Type B pancreatic cell (in vitro differentiated cells): ENCODE data around the gene KIF13A. TPM values are rescaled to one million over a fixed set of nuclear protein-coding genes. Genes with fewer than 3 reads are reported as not detected.

Source experiments
- DNase-seq: peaks from one replicate; pipeline ENCODE4 v3.0.0; 2021; ENCODE audit warnings: mixed read lengths; ENCODE audit not compliant: unreplicated experiment; ENCODE audit errors: extremely low spot score
- H3K27ac Mint-ChIP-seq: 2 replicates; pipeline ENCODE4 v1.8.0; 2021; ENCODE audit warnings: mild to moderate bottlenecking, mixed read lengths
- H3K27me3 Mint-ChIP-seq: 2 replicates; pipeline ENCODE4 v1.8.0; 2021; ENCODE audit warnings: mixed read lengths
- H3K36me3 Mint-ChIP-seq: 2 replicates; pipeline ENCODE4 v1.8.0; 2021; ENCODE audit warnings: mixed read lengths
- H3K4me1 Mint-ChIP-seq: one replicate; pipeline ENCODE4 v1.8.0; 2021; ENCODE audit warnings: mixed read lengths; ENCODE audit not compliant: unreplicated experiment
- H3K4me3 Mint-ChIP-seq: 2 replicates; pipeline ENCODE4 v1.8.0; 2021; ENCODE audit warnings: mild to moderate bottlenecking, mixed read lengths
- H3K9me3 Mint-ChIP-seq: 2 replicates; pipeline ENCODE4 v1.8.0; 2021; ENCODE audit warnings: mixed read lengths
- total RNA-seq: library from RNA; stranded (reverse); gene quantifications from 2 replicates; pipeline ENCODE4 v1.2.1, GENCODE V29; 2021; ENCODE audit warnings: low replicate concordance
- TF ChIP-seq, protein P1 (sequence below): fragments of 200-600 bp; sonication (generic); conservative IDR thresholded peaks from 2 replicates; pipeline ENCODE4 v1.5.0; 2021; ENCODE audit warnings: antibody characterized with exemption, mild to moderate bottlenecking

KIF13A gene
- total RNA-seq, 1 donor from 2014 or later: 36.9 TPM

DNA sequence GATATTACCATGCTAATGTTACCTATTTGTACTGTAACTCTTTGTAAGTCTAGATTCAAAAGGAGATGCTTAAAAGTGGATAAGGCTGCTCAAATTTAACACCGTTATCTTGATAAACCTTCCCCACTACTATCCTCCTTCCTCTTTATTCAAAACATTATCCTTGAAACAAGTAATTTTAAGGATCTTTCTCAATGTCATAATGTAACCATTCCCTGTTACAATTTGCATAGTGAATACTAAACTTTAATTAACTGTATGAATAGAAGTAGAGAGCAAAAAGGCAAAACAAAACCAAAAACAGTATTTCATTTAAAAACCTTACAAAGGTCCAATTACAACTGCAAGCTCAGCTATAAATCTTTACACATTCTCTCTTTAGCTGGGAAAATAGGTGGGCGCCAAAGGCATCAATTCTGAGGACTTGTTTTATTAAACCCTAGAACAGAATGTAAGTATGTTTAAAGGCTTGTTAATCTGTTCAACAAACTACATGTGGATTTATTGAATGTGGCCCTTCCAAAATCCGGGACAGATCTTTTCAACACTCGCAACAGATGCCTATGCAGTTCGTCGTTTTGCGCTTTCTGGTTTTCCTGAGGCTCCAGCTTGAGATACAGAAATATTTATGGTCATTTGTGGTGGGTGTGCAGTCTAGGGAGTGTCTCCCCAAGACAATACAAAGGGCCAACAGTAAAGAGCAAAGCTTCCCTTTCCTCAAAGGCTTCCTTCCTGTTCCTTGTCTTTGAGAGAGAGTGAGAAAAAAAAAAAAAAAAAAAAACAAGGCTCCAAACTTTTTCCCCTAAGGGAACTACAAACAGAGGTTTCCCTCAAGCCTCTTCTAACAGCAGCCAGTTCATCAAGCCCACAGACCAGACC lies 15.1 kb downstream of the KIF13A start:
- peaks cover 8% of the 10 kb centered on the region for H3K36me3 Mint-ChIP-seq
- no peaks in the 10 kb centered on the region for H3K27me3 Mint-ChIP-seq
- DNase-seq: no peak
- TF ChIP-seq, protein P1, sequence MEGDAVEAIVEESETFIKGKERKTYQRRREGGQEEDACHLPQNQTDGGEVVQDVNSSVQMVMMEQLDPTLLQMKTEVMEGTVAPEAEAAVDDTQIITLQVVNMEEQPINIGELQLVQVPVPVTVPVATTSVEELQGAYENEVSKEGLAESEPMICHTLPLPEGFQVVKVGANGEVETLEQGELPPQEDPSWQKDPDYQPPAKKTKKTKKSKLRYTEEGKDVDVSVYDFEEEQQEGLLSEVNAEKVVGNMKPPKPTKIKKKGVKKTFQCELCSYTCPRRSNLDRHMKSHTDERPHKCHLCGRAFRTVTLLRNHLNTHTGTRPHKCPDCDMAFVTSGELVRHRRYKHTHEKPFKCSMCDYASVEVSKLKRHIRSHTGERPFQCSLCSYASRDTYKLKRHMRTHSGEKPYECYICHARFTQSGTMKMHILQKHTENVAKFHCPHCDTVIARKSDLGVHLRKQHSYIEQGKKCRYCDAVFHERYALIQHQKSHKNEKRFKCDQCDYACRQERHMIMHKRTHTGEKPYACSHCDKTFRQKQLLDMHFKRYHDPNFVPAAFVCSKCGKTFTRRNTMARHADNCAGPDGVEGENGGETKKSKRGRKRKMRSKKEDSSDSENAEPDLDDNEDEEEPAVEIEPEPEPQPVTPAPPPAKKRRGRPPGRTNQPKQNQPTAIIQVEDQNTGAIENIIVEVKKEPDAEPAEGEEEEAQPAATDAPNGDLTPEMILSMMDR: no peak
- peak overlapping the region; percentile 21 for H3K27ac Mint-ChIP-seq
- H3K4me3 Mint-ChIP-seq: no peak overlapping the region
- H3K9me3 Mint-ChIP-seq: no peaks in the 10 kb centered on the region
- peaks cover 22% of the 10 kb centered on the region for H3K4me1 Mint-ChIP-seq

DNA sequence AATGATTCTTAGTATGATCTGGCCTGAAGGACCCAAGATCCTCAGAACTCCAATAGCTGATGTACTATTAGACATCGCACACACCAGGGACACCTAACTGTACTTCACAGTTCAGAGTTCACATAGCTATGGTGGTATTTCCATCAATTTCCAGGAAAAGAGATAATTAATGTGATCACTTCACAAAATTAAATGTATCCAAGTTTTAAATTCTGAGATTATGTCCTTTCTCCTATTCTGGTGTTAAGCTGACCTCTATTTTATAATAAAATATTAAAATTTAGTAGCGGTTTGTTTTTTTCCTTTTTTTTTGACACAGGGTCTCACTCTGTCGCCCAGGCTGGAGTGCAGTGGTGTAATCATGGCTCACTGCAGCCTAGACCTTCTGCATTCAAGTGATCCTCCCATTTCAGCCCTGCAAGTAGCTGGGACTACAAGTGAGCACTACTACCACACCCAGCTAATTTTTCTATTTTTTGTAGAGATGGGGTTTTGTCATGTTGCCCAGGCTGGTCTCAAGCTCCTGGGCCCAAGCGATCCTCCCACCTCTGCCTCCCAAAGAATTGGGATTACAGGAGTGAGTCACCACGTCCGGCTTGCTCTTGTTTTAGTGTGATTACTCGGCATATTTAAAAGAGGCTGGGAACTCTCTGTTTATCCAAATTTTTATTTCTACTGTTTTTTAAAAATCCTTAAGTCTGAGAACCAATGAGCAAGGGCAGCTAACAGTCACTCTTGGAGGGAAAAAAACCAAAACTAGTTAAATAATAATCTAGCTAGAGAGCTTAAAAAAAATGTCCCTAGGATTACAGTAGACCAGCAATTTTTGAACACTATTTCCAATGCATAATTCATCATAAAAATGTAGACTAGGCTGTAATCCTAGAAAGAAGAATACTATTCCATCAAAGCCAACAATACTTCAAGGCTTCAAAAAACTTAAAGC lies 16.0 kb downstream of the KIF13A start:
- no peak overlapping the region for H3K27ac Mint-ChIP-seq
- no peak for DNase-seq
- H3K36me3 Mint-ChIP-seq: peaks cover 4% of the 10 kb centered on the region

DNA sequence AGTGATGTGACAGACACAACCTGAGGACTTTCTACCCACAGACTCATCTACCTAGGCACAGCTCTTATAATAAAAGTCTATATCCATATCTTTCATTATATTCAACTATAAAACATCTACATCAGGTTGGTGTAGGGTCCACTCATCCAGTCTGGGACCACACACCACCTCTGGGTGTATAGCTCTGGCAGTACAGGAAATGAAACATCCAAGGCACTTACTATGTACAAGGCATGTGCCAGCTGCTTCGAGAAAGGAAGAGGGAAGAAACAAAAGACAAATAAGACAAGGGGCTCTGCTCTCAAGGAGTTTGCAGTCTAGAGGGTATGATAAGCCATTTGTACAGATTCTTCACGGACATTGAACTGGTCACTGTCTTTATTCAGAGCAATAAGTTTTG lies 18.6 kb downstream of the KIF13A start:
- Mint-ChIP-seq H3K36me3 (peaks cover 4% of the 10 kb centered on the region), H3K4me1 (peaks cover 33% of the 10 kb centered on the region), H3K27ac (no peak overlapping the region), H3K27me3 (no peaks in the 10 kb centered on the region), H3K9me3 (no peaks in the 10 kb centered on the region), H3K4me3 (no peak overlapping the region)
- TF ChIP-seq, protein P1: no peak
- DNase-seq: no peak

More for the DNA sequence above, 16.0 kb downstream of the KIF13A start:
- Mint-ChIP-seq H3K9me3 (no peaks in the 10 kb centered on the region), H3K4me3 (no peak overlapping the region), H3K27me3 (no peaks in the 10 kb centered on the region), H3K4me1 (peaks cover 26% of the 10 kb centered on the region)
- TF ChIP-seq, protein P1: no peak

DNA sequence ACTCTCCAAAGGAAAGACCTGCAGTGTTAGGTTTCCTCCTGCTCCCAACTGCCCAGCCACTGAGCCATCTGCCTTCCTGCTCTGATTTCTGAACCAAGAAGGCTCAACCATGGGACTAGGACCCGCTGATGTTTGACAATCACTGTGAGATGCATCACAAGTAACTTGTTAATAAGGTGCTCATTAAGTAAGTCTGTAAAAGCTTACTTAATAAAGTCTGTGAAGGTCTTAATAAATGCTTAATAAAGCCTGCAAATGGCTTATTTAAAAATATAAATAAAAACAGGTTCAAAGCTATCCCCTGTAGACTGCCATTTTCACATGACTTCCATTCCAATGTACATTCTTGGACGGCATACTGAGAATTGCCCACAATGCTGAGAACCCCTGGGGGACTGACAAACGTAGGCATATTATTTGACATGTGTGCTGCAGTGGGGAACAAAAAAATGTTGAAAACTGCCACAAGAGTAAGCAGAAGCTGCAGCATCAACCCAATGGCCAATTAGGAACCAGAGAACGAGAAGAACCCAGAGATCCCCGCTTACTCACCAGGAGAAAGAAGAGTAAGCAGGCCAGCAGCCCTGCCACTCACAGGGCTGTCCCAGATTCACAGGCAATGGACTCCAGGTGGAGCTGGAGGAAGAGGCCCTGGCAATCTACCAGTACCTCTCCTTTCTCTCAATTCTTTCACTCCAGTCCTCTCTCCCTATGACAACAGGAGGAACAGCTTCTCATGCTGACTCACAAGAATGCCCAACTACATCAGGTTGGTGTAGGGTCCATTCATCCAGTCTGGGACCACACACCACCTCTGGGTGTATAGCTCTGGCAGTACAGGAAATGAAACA lies 19.5 kb downstream of the KIF13A start:
- no peak for DNase-seq
- Mint-ChIP-seq H3K27me3 (no peaks in the 10 kb centered on the region), H3K4me3 (no peak overlapping the region), H3K4me1 (peaks cover 25% of the 10 kb centered on the region), H3K9me3 (no peaks in the 10 kb centered on the region), H3K36me3 (peaks cover 4% of the 10 kb centered on the region), H3K27ac (no peak overlapping the region)
- TF ChIP-seq, protein P1: no peak

DNA sequence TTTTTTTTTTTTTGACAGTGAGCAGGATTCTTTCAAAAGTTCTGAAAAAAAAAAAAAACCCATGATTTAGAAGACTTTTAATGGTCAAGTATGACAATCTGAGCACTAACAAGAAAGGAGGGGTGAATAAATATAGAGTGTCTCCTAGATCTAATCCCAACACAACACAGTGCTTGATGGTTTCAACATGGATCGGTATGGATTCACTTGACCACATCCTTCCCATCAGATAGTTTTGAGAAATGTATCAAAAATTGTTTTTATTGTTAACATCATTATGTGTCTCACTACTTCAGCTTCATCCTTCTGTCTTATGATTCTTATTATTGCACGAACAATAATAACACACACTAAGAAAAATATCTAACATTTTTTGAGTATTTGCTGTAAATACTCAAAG lies 21.0 kb downstream of the KIF13A start:
- Mint-ChIP-seq H3K27ac (no peak overlapping the region), H3K4me3 (no peak overlapping the region)
- DNase-seq: no peak

More for the DNA sequence above, 21.0 kb downstream of the KIF13A start:
- Mint-ChIP-seq H3K27me3 (no peaks in the 10 kb centered on the region), H3K9me3 (no peaks in the 10 kb centered on the region), H3K36me3 (peaks cover 7% of the 10 kb centered on the region), H3K4me1 (peaks cover 15% of the 10 kb centered on the region)
- TF ChIP-seq, protein P1: no peak
